HL-60 (cell line): ENCODE data around the gene ZMYND8.

Source experiments
- DNase-seq, 2 experiments: peaks; one replicate each; pipeline ENCODE4 v3.0.0-alpha.2; 2010 to 2020; ENCODE audit warnings: low read depth in 1 of 2, low spot score in 1 of 2
- H3K27ac ChIP-seq: fragments of 250-450 bp; sonication (Bioruptor Pico); replicated peaks from 2 replicates; pipeline ENCODE4 v1.5.1; 2020; ENCODE audit warnings: mild to moderate bottlenecking, moderate library complexity
- H3K27me3 ChIP-seq: fragments of 250-450 bp; sonication (Bioruptor Pico); 2 replicates; pipeline ENCODE4 v1.5.1; 2021; ENCODE audit warnings: mild to moderate bottlenecking, moderate library complexity; ENCODE audit not compliant: insufficient read depth, poor library complexity, severe bottlenecking
- H3K4me3 ChIP-seq: replicated peaks from 2 replicates; pipeline ENCODE4 v1.5.1; 2011; ENCODE audit warnings: mild to moderate bottlenecking, control low read depth, low read length; ENCODE audit not compliant: insufficient read depth
- CTCF ChIP-seq: IDR thresholded peaks from one replicate; pipeline ENCODE4 v1.5.1; 2011; ENCODE audit warnings: low read length, control low read depth, inconsistent platforms; ENCODE audit not compliant: insufficient read depth
- GABPA ChIP-seq: IDR thresholded peaks from 2 replicates; pipeline ENCODE4 v1.6.1; 2012; ENCODE audit warnings: low read depth
- POLR2AphosphoS5 ChIP-seq: IDR thresholded peaks from 2 replicates; pipeline ENCODE4 v1.6.1; 2012; ENCODE audit warnings: low read depth
- REST ChIP-seq: IDR thresholded peaks from 2 replicates; pipeline ENCODE4 v1.6.1; 2012; ENCODE audit warnings: low read depth; ENCODE audit not compliant: insufficient replicate concordance
- SPI1 ChIP-seq: IDR thresholded peaks from 2 replicates; pipeline ENCODE4 v1.6.1; 2012; ENCODE audit warnings: low read depth, mild to moderate bottlenecking, borderline replicate concordance

The ZMYND8 gene

GRCh38 chr20:47314647-47315338 lies 41.7 kb downstream of the ZMYND8 start:
- Histone ChIP-seq H3K27ac (no peak overlapping the region), H3K4me3 (no peak overlapping the region), H3K27me3 (no peaks in the 10 kb centered on the region)
- TF ChIP-seq SPI1 = no peak
- TF ChIP-seq GABPA = no peak
- no peak for DNase-seq

GRCh38 chr20:47311967-47312681 lies 44.4 kb downstream of the ZMYND8 start:
- DNase-seq = no peak
- no peak overlapping the region for H3K4me3 ChIP-seq
- no peaks in the 10 kb centered on the region for H3K27me3 ChIP-seq
- no peak overlapping the region for H3K27ac ChIP-seq
- TF ChIP-seq SPI1 = no peak
- no peak for TF ChIP-seq GABPA
- TF ChIP-seq REST = no peak
- TF ChIP-seq CTCF = no peak

GRCh38 chr20:47311211-47311610 lies 45.3 kb downstream of the ZMYND8 start:
- Histone ChIP-seq H3K27me3 (no peaks in the 10 kb centered on the region), H3K4me3 (no peak overlapping the region), H3K27ac (no peak overlapping the region)
- no peak for DNase-seq
- no peak for TF ChIP-seq POLR2AphosphoS5

GRCh38 chr20:47310729-47311128 lies 45.8 kb downstream of the ZMYND8 start:
- Histone ChIP-seq H3K27me3 (no peaks in the 10 kb centered on the region), H3K27ac (no peak overlapping the region), H3K4me3 (no peak overlapping the region)
- no peak for DNase-seq
- no peak for TF ChIP-seq CTCF
- no peak for TF ChIP-seq GABPA
- TF ChIP-seq REST = no peak
- TF ChIP-seq POLR2AphosphoS5 = no peak
- no peak for TF ChIP-seq SPI1
